HCT116 (cell line): ENCODE measurements around the gene SYNE3. TPM values are rescaled to one million over a fixed set of nuclear protein-coding genes. Genes with fewer than 3 reads are reported as not detected.

Experiments used
- ATAC-seq: fragments of 200-7000 bp; cut with Tn5 transposase; 2 replicates; pipeline ENCODE4 v1.9.1; 2020; ENCODE audit warnings: mild to moderate bottlenecking, moderate library complexity
- BruUV-seq: library from RNA; stranded (reverse); fragments of 400-500 nt; replicated peaks from 2 replicates; lab custom pipeline; 2021; lab: Mats Ljungman, UMichigan
- CTCF ChIA-PET: fragments of 300-600 bp; sonication (Branson Sonifier 250); formaldehyde crosslinking; loops from one replicate; lab custom pipeline; 2021; ENCODE audit warnings: antibody characterized with exemption; lab: Charles Lee
- POLR2A ChIA-PET: fragments of 300-600, 350-600 bp; sonication (Branson Sonifier 250); formaldehyde crosslinking; loops from one replicate; lab custom pipeline; 2021; ENCODE audit warnings: antibody characterized with exemption; lab: Charles Lee
- RAD21 ChIA-PET, 2 experiments: fragments of 300-600 bp; sonication (Branson Sonifier 250); formaldehyde crosslinking; loops; one replicate each; lab custom pipeline; 2023; ENCODE audit warnings: low total read pairs in 2 of 2; ENCODE audit not compliant: uncharacterized antibody in 2 of 2, unreplicated experiment in 2 of 2, low non-redundant PET in 1 of 2; lab: Charles Lee
- DNase-seq: peaks from one replicate; pipeline ENCODE4 v3.0.0-alpha.2; 2010; ENCODE audit warnings: low read depth, low spot score
- H2AFZ ChIP-seq: fragments of 200-600 bp; shearing (Covaris generic), sonication (generic); 2 replicates; pipeline ENCODE4 v1.6.1; 2017; ENCODE audit warnings: low read depth, mixed run types, mixed read lengths, antibody characterized with exemption, low read length; ENCODE audit not compliant: poor library complexity, severe bottlenecking
- H3K27ac ChIP-seq: 2 replicates; pipeline ENCODE4 v1.5.1; 2012; ENCODE audit warnings: low read depth, low read length
- H3K27me3 ChIP-seq: fragments of 200-600 bp; sonication (generic); 2 replicates; pipeline ENCODE4 v1.6.1; 2016; ENCODE audit warnings: mixed run types, low read length, mixed read lengths; ENCODE audit not compliant: insufficient read depth
- H3K36me3 ChIP-seq, 2 experiments: fragments of 200-500 bp in 1 of 2; fragments of 200-600 bp in 1 of 2; sonication (Bioruptor generic) in 1 of 2; sonication (generic) in 1 of 2; 2 replicates each; pipeline versions ENCODE4 v1.5.1 to v1.6.1; 2014 to 2016; ENCODE audit warnings: low read length in 2 of 2, inconsistent platforms in 1 of 2, mixed read lengths in 1 of 2, mixed run types in 1 of 2; ENCODE audit not compliant: insufficient read depth in 2 of 2, control insufficient read depth in 1 of 2
- H3K4me1 ChIP-seq, 2 experiments: fragments of 200-600 bp in 1 of 2; sonication (generic) in 1 of 2; 2 replicates each; pipeline versions ENCODE4 v1.5.1 to v1.6.1; 2012 to 2017; ENCODE audit warnings: low read length in 2 of 2, inconsistent platforms in 1 of 2, mild to moderate bottlenecking in 1 of 2, mixed read lengths in 1 of 2, mixed run types in 1 of 2, moderate library complexity in 1 of 2; ENCODE audit not compliant: insufficient read depth in 2 of 2, control insufficient read depth in 1 of 2
- H3K4me2 ChIP-seq: fragments of 200-600 bp; sonication (generic); 2 replicates; pipeline ENCODE4 v1.6.1; 2017; ENCODE audit warnings: mixed run types, low read length, mixed read lengths
- H3K4me3 ChIP-seq, 2 experiments: fragments of 200-600 bp in 1 of 2; sonication (generic) in 1 of 2; replicated peaks in 1 of 2; 2 replicates each; pipeline ENCODE4 v1.5.1; 2011 to 2016; ENCODE audit warnings: low read length in 2 of 2, control low read depth in 1 of 2, low read depth in 1 of 2, mild to moderate bottlenecking in 1 of 2, mixed read lengths in 1 of 2, mixed run types in 1 of 2
- H3K79me2 ChIP-seq: fragments of 200-600 bp; sonication (generic); 2 replicates; pipeline ENCODE4 v1.6.1; 2017; ENCODE audit warnings: mild to moderate bottlenecking, mixed run types, low read length, moderate library complexity, mixed read lengths; ENCODE audit not compliant: insufficient read depth
- H3K9ac ChIP-seq: fragments of 200-600 bp; sonication (generic); 2 replicates; pipeline ENCODE4 v1.6.1; 2016; ENCODE audit warnings: low read length, mixed read lengths
- H3K9me2 ChIP-seq: fragments of 200-600 bp; sonication (generic), shearing (Covaris generic); 2 replicates; pipeline ENCODE4 v1.6.1; 2017; ENCODE audit warnings: mixed run types, mild to moderate bottlenecking, moderate library complexity; ENCODE audit not compliant: insufficient read depth
- H3K9me3 ChIP-seq, 2 experiments: fragments of 200-500 bp in 1 of 2; fragments of 200-600 bp in 1 of 2; sonication (Bioruptor generic) in 1 of 2; sonication (generic) in 1 of 2; 2 replicates each; pipeline ENCODE4 v1.6.1; 2014 to 2017; ENCODE audit warnings: low read length in 2 of 2, mixed read lengths in 2 of 2, inconsistent platforms in 1 of 2, low read depth in 1 of 2, mild to moderate bottlenecking in 1 of 2, mixed run types in 1 of 2, moderate library complexity in 1 of 2; ENCODE audit not compliant: control insufficient read depth in 1 of 2, insufficient read depth in 1 of 2
- H4K20me1 ChIP-seq: fragments of 200-600 bp; sonication (generic), shearing (Covaris generic); 2 replicates; pipeline ENCODE4 v1.6.1; 2017; ENCODE audit warnings: mixed run types, mild to moderate bottlenecking, moderate library complexity; ENCODE audit not compliant: insufficient read depth
- ATF3 ChIP-seq: IDR thresholded peaks from 2 replicates; pipeline ENCODE4 v1.6.1; 2012
- CBX3 ChIP-seq: IDR thresholded peaks from 2 replicates; pipeline ENCODE4 v1.6.1; 2012; ENCODE audit warnings: low read depth
- CEBPB ChIP-seq: IDR thresholded peaks from 2 replicates; pipeline ENCODE4 v1.6.1; 2012; ENCODE audit warnings: low read depth
- CTCF ChIP-seq, 3 experiments: fragments of 200-600 bp in 1 of 3; sonication (generic) in 1 of 3; IDR thresholded peaks in 2 of 3; conservative IDR thresholded peaks in 1 of 3; 2 replicates each; pipeline ENCODE4 v1.5.1; 2012 to 2017; ENCODE audit warnings: low read depth in 2 of 3, low read length in 2 of 3, antibody characterized with exemption in 1 of 3, borderline replicate concordance in 1 of 3, control low read depth in 1 of 3, mild to moderate bottlenecking in 1 of 3, mixed read lengths in 1 of 3, mixed run types in 1 of 3, moderate library complexity in 1 of 3; ENCODE audit not compliant: insufficient read depth in 1 of 3
- ELF1 ChIP-seq: IDR thresholded peaks from 2 replicates; pipeline ENCODE4 v1.6.1; 2012; ENCODE audit warnings: low read depth, borderline replicate concordance
- JUND ChIP-seq: IDR thresholded peaks from 2 replicates; pipeline ENCODE4 v1.6.1; 2012
- POLR2A ChIP-seq: IDR thresholded peaks from 2 replicates; pipeline ENCODE4 v1.7.0; 2011; ENCODE audit warnings: borderline replicate concordance; ENCODE audit not compliant: insufficient read depth, insufficient read length; ENCODE audit errors: extremely low read depth
- POLR2AphosphoS5 ChIP-seq: IDR thresholded peaks from 2 replicates; pipeline ENCODE4 v1.6.1; 2011; ENCODE audit warnings: mild to moderate bottlenecking, low read depth, low read length, moderate library complexity
- RAD21 ChIP-seq: IDR thresholded peaks from 2 replicates; pipeline ENCODE4 v1.6.1; 2012; ENCODE audit warnings: low read depth, mild to moderate bottlenecking
- ZBTB33 ChIP-seq: IDR thresholded peaks from 2 replicates; pipeline ENCODE4 v1.6.1; 2011; ENCODE audit warnings: mild to moderate bottlenecking, low read length, moderate library complexity; ENCODE audit not compliant: insufficient replicate concordance; ENCODE audit errors: extremely low read depth
- ZNF274 ChIP-seq: fragments of 200-500 bp; sonication (Bioruptor generic); IDR thresholded peaks from 2 replicates; pipeline ENCODE4 v1.6.1; 2014; ENCODE audit warnings: mild to moderate bottlenecking, low read depth, low read length, inconsistent platforms
- intact Hi-C: fragments of 100-400 bp; cut with micrococcal nuclease; formaldehyde crosslinking; loops from 2 replicates; pipeline ENCODE4 v1.10.0; 2022
- total RNA-seq: library from RNA; stranded (reverse); gene quantifications from one replicate; pipeline ENCODE4 v1.2.1, GENCODE V29; 2021; ENCODE audit not compliant: unreplicated experiment
- TF ChIP-seq, protein P1 (sequence below): IDR thresholded peaks from 2 replicates; pipeline ENCODE4 v1.6.1; 2012; ENCODE audit warnings: low read depth
- TF ChIP-seq, protein P2 (sequence below): IDR thresholded peaks from 2 replicates; pipeline ENCODE4 v1.6.1; 2012

Gene SYNE3
- total RNA-seq, 1 experiment from 2014 or later = 3.6 TPM

DNA sequence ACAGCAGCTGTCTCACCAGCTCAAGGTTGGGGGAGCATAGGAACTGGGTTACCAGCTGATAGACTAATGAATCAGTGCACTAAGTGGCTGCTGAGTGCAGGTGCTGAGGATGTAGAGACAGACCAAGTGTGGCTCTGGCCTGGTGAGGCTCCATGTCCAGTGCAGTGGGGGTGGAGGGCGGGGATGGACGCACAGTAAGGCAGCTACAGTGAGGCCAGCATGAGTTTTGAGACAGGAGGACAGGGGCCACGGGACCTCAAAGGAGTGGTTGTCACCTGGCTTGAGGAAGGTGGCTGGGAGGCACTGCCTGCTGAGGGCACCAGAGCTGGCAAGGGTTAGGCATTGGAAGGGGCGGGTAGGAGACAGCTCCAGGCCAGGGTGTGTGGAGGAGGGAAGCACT is 37.0 kb downstream of the SYNE3 start (continued):
- TF ChIP-seq, protein P1, sequence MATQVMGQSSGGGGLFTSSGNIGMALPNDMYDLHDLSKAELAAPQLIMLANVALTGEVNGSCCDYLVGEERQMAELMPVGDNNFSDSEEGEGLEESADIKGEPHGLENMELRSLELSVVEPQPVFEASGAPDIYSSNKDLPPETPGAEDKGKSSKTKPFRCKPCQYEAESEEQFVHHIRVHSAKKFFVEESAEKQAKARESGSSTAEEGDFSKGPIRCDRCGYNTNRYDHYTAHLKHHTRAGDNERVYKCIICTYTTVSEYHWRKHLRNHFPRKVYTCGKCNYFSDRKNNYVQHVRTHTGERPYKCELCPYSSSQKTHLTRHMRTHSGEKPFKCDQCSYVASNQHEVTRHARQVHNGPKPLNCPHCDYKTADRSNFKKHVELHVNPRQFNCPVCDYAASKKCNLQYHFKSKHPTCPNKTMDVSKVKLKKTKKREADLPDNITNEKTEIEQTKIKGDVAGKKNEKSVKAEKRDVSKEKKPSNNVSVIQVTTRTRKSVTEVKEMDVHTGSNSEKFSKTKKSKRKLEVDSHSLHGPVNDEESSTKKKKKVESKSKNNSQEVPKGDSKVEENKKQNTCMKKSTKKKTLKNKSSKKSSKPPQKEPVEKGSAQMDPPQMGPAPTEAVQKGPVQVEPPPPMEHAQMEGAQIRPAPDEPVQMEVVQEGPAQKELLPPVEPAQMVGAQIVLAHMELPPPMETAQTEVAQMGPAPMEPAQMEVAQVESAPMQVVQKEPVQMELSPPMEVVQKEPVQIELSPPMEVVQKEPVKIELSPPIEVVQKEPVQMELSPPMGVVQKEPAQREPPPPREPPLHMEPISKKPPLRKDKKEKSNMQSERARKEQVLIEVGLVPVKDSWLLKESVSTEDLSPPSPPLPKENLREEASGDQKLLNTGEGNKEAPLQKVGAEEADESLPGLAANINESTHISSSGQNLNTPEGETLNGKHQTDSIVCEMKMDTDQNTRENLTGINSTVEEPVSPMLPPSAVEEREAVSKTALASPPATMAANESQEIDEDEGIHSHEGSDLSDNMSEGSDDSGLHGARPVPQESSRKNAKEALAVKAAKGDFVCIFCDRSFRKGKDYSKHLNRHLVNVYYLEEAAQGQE = no peak
- TF ChIP-seq RAD21 = no peak
- TF ChIP-seq JUND = no peak
- no peak for TF ChIP-seq POLR2AphosphoS5
- no peak for TF ChIP-seq CTCF (IDR thresholded peaks at IDR 0.05 in 2 of 3, conservative IDR thresholded peaks at IDR 0.05 in 1 of 3; ENCODE audit: borderline replicate concordance in 1 of 3, insufficient read depth in 1 of 3, low read depth in 2 of 3, low read length in 2 of 3)

GRCh38 chr14:95478818-95479217 is 37.6 kb downstream of the SYNE3 start:
- Histone ChIP-seq H3K9me3 (no peaks in the 10 kb centered on the region), H3K4me2 (no peak overlapping the region), H3K9ac (no peak overlapping the region), H3K4me1 (peaks cover 15 to 45% of the 10 kb centered on the region in 2 experiments), H3K27ac (no peak overlapping the region), H3K79me2 (no peaks in the 10 kb centered on the region), H3K4me3 (no peak overlapping the region), H2AFZ (no peak overlapping the region), H3K9me2 (no peaks in the 10 kb centered on the region), H4K20me1 (no peaks in the 10 kb centered on the region), H3K36me3 (no peaks in the 10 kb centered on the region), H3K27me3 (no peaks in the 10 kb centered on the region)
- no peak for DNase-seq
- POLR2A ChIA-PET = no interaction called here
- intact Hi-C loops = no loop called here
- ATAC-seq = no peak
- CTCF ChIA-PET = interaction anchor here (1.3 kb wide), 1 partner anchor 26 kb away, joined by 3 read pairs; no protein-coding TSS in a partner anchor
- RAD21 ChIA-PET = no interaction called here
- BruUV-seq = no TSS peak
- TF ChIP-seq ZNF274 (no peak), ATF3 (no peak), ELF1 (no peak), POLR2A (no peak), CEBPB (no peak), POLR2AphosphoS5 (no peak), CBX3 (no peak), ZBTB33 (no peak)
- TF ChIP-seq, protein P1 = no peak
- TF ChIP-seq, protein P2, sequence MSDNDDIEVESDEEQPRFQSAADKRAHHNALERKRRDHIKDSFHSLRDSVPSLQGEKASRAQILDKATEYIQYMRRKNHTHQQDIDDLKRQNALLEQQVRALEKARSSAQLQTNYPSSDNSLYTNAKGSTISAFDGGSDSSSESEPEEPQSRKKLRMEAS = no peak
